IMR-90 (cell line): ENCODE results near the gene PKD1L1. TPM values are rescaled to one million over a fixed set of nuclear protein-coding genes. Genes with fewer than 3 reads are reported as not detected.

Experiments used
- ATAC-seq: fragments of 200-7000 bp; cut with Tn5 transposase; 2 replicates; pipeline ENCODE4 v1.9.1; 2020; ENCODE audit warnings: low read depth, mild to moderate bottlenecking, moderate library complexity
- BruUV-seq: library from RNA; stranded (reverse); fragments of 400-500 nt; replicated peaks from 2 replicates; lab custom pipeline; 2021; lab: Mats Ljungman, UMichigan
- CTCF ChIA-PET: fragments of 300-600 bp; formaldehyde crosslinking; extraction: SDS; loops from one replicate; lab custom pipeline; 2021; ENCODE audit warnings: antibody characterized with exemption; lab: Yijun Ruan, JAX
- POLR2A ChIA-PET: fragments of 300-600 bp; sonication (Branson Sonifier 250); formaldehyde crosslinking; loops from one replicate; lab custom pipeline; 2022; ENCODE audit warnings: antibody characterized with exemption; ENCODE audit not compliant: unreplicated experiment; lab: Charles Lee
- DNase-seq: peaks from one replicate; pipeline ENCODE4 v3.0.0; 2013
- H2AFZ ChIP-seq: replicated peaks from 2 replicates; pipeline ENCODE3; 2013; ENCODE audit warnings: low read length, mild to moderate bottlenecking; ENCODE audit not compliant: poor library complexity
- H2AK5ac ChIP-seq: 2 replicates; pipeline ENCODE4 v1.6.1; 2013; ENCODE audit warnings: low read depth, low read length, inconsistent platforms
- H2AK9ac ChIP-seq: replicated peaks from 2 replicates; pipeline ENCODE3; 2013; ENCODE audit warnings: mild to moderate bottlenecking, low read depth, low read length, moderate library complexity; ENCODE audit not compliant: poor library complexity
- H2BK120ac ChIP-seq: 2 replicates; pipeline ENCODE4 v1.6.1; 2013; ENCODE audit warnings: low read depth, low read length, inconsistent platforms
- H2BK15ac ChIP-seq: 3 replicates; pipeline ENCODE4 v1.6.1; 2013; ENCODE audit warnings: low read depth, low read length, inconsistent platforms
- H2BK20ac ChIP-seq: 2 replicates; pipeline ENCODE4 v1.6.1; 2013; ENCODE audit warnings: low read depth, mild to moderate bottlenecking, inconsistent platforms, low read length, moderate library complexity
- H2BK5ac ChIP-seq: 2 replicates; pipeline ENCODE4 v1.6.1; 2013; ENCODE audit warnings: mild to moderate bottlenecking, low read depth, low read length, inconsistent platforms; ENCODE audit not compliant: poor library complexity, severe bottlenecking
- H3K14ac ChIP-seq: replicated peaks from 2 replicates; pipeline ENCODE4 v1.6.1; 2013; ENCODE audit warnings: low read depth, low read length, inconsistent platforms
- H3K18ac ChIP-seq: 2 replicates; pipeline ENCODE4 v1.6.1; 2013; ENCODE audit warnings: low read depth, low read length, control low read depth
- H3K23ac ChIP-seq: 2 replicates; pipeline ENCODE4 v1.6.1; 2013; ENCODE audit warnings: low read depth, low read length, inconsistent platforms
- H3K27ac ChIP-seq: 2 replicates; pipeline ENCODE4 v1.5.1; 2013; ENCODE audit warnings: mild to moderate bottlenecking, control low read depth, low read length; ENCODE audit not compliant: insufficient read depth
- H3K27me3 ChIP-seq: 2 replicates; pipeline ENCODE4 v1.6.1; 2013; ENCODE audit warnings: low read length; ENCODE audit not compliant: control insufficient read depth, insufficient read depth
- H3K36me3 ChIP-seq: 2 replicates; pipeline ENCODE4 v1.6.1; 2013; ENCODE audit warnings: low read length, mixed read lengths; ENCODE audit not compliant: control insufficient read depth, insufficient read depth
- H3K4ac ChIP-seq: 2 replicates; pipeline ENCODE4 v1.6.1; 2013; ENCODE audit warnings: low read depth, low read length, inconsistent platforms
- H3K4me1 ChIP-seq: 2 replicates; pipeline ENCODE4 v1.6.1; 2013; ENCODE audit warnings: low read length, mixed read lengths; ENCODE audit not compliant: control insufficient read depth, insufficient read depth
- H3K4me2 ChIP-seq: 2 replicates; pipeline ENCODE4 v1.6.1; 2013; ENCODE audit warnings: low read depth, mild to moderate bottlenecking, control low read depth, low read length, moderate library complexity
- H3K4me3 ChIP-seq: 2 replicates; pipeline ENCODE4 v1.5.1; 2013; ENCODE audit warnings: low read depth, mild to moderate bottlenecking, control low read depth, low read length, moderate library complexity; ENCODE audit not compliant: insufficient read depth
- H3K56ac ChIP-seq: 2 replicates; pipeline ENCODE4 v1.6.1; 2013; ENCODE audit warnings: low read length, inconsistent platforms; ENCODE audit not compliant: insufficient read depth; ENCODE audit errors: extremely low read depth
- H3K79me1 ChIP-seq, 2 experiments: 2 replicates each; pipeline ENCODE4 v1.6.1; 2013; ENCODE audit warnings: low read length in 2 of 2, inconsistent platforms in 1 of 2, low read depth in 1 of 2
- H3K9ac ChIP-seq: 2 replicates; pipeline ENCODE4 v1.6.1; 2013; ENCODE audit warnings: low read depth, low read length, control low read depth
- H3K9me1 ChIP-seq: 2 replicates; pipeline ENCODE4 v1.6.1; 2013; ENCODE audit warnings: low read length, inconsistent platforms; ENCODE audit not compliant: insufficient read depth
- H3K9me3 ChIP-seq: 2 replicates; pipeline ENCODE4 v1.6.1; 2013; ENCODE audit warnings: low read length; ENCODE audit not compliant: control insufficient read depth, insufficient read depth
- H4K20me1 ChIP-seq: 2 replicates; pipeline ENCODE4 v1.6.1; 2013; ENCODE audit warnings: low read length, inconsistent platforms; ENCODE audit not compliant: insufficient read depth
- H4K5ac ChIP-seq: 2 replicates; pipeline ENCODE4 v1.6.1; 2013; ENCODE audit warnings: mild to moderate bottlenecking, low read depth, low read length, control low read depth
- H4K8ac ChIP-seq, 2 experiments: 2 replicates each; pipeline ENCODE4 v1.6.1; 2013; ENCODE audit warnings: low read depth in 2 of 2, low read length in 2 of 2, control low read depth in 1 of 2, inconsistent platforms in 1 of 2
- H4K91ac ChIP-seq: 2 replicates; pipeline ENCODE4 v1.6.1; 2013; ENCODE audit warnings: low read depth, low read length, inconsistent platforms; ENCODE audit not compliant: insufficient read depth
- CEBPB ChIP-seq: IDR thresholded peaks from 2 replicates; pipeline ENCODE4 v1.6.1; 2012; ENCODE audit warnings: low read depth, low read length, improper control_type of control experiment
- RFX5 ChIP-seq: IDR thresholded peaks from 2 replicates; pipeline ENCODE4 v1.8.0; 2012; ENCODE audit warnings: low read depth, mild to moderate bottlenecking, low read length, moderate library complexity
- WGBS, 2 experiments: methylation state at CpG; one replicate each; pipeline versions ENCODE4 v1.1.5 to v1.1.7; 2013; ENCODE audit warnings: missing lambda C conversion rate in 2 of 2; ENCODE audit not compliant: insufficient read length in 1 of 2; ENCODE audit errors: extremely low coverage in 2 of 2; 5-methylcytosine and 5-hydroxymethylcytosine counted together
- dilution Hi-C: fragments of 300-500 bp; cut with HindIII; formaldehyde crosslinking; loops from one replicate; pipeline ENCODE4 v1.14.3; 2018; ENCODE audit warnings: low sequenced_read_pairs; ENCODE audit not compliant: unreplicated experiment
- in situ Hi-C: fragments of 300-500 bp; cut with MboI; formaldehyde crosslinking; loops from 3 replicates; pipeline ENCODE4 v1.14.3; 2019; ENCODE audit warnings: low sequenced_read_pairs, inconsistent platforms, mixed read lengths
- intact Hi-C: fragments of 100-400 bp; cut with micrococcal nuclease; formaldehyde crosslinking; loops from 2 replicates; pipeline ENCODE4 v1.10.0; 2022
- polyA plus RNA-seq, 3 experiments: library from polyadenylated mRNA; depleted of rRNA; stranded (reverse); fragments of >200 nt; gene quantifications; 2 replicates each; pipeline ENCODE4 v1.2.3, GENCODE V29; 2012; ENCODE audit warnings: low replicate concordance in 1 of 3
- total RNA-seq: library from RNA; depleted of rRNA; stranded (reverse); fragments of >200 nt; gene quantifications from 2 replicates; pipeline ENCODE4 v1.2.3, GENCODE V29; 2012

PKD1L1 gene
- total and polyA plus RNA-seq, 2 of the 4 experiments (the other 2 are of a cell fraction), result under 0.01 to 0.15 TPM

DNA sequence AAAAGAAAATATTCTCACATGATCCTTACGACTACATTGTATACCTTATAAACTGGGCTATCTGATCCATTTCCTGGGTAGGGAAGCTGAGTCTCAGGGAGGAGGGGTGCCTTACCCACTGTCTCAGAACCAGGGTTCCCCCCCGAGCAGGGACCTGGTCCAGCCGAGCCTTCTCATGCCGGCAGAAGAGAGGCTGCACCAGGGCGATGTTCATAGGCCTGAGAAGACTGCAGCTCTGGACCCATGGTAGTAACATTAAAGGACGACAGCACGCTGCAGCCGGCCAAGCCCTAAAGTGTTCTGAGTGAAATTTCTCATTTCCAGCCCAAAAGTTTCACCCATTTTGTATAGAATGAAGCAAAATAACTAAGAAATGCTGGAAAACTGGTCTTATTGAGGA lies 203.4 kb downstream of the PKD1L1 start:
- Histone ChIP-seq H4K5ac (no peak overlapping the region), H3K9me1 (peaks cover 3% of the 10 kb centered on the region; the same call in 1 of the 2 replicates), H2BK15ac (no peak overlapping the region; the same call in 2 of the 3 replicates), H3K4me2 (no peak overlapping the region), H3K14ac (no peak overlapping the region), H3K4ac (0 out of 2 replicates have a peak overlapping the region, but pooled peaks have one; percentile 13), H2AK5ac (peak overlapping the region; percentile 40; the same call in 1 of the 2 replicates), H4K8ac (peak overlapping the region in 1 of 2 experiments; percentile 39; a peak in 1 of 4 replicates), H3K36me3 (no peaks in the 10 kb centered on the region), H3K9me3 (no peaks in the 10 kb centered on the region), H3K23ac (no peak overlapping the region), H2AK9ac (no peak overlapping the region), H3K79me1 (no peaks in the 10 kb centered on the region), H2AFZ (no peak overlapping the region), H3K4me1 (peaks cover 8% of the 10 kb centered on the region), H4K20me1 (no peaks in the 10 kb centered on the region), H2BK120ac (peak overlapping the region; percentile 17; the same call in 1 of the 2 replicates), H2BK20ac (no peak overlapping the region), H3K9ac (no peak overlapping the region), H3K4me3 (no peak overlapping the region), H2BK5ac (no peak overlapping the region), H3K27me3 (no peaks in the 10 kb centered on the region; the same call in 1 of the 2 replicates), H3K56ac (no peak overlapping the region), H3K27ac (no peak overlapping the region), H4K91ac (no peak overlapping the region), H3K18ac (no peak overlapping the region)
- in situ Hi-C loops (no loop called here), intact Hi-C loops (no loop called here), dilution Hi-C loops (no loop called here)
- TF ChIP-seq RFX5 (no peak), CEBPB (no peak)
- DNase-seq (no peak), ATAC-seq (no peak)
- ChIA-PET CTCF (no interaction called here), POLR2A (no interaction called here)
- BruUV-seq, result no TSS peak
- WGBS, 2 experiments, result no CpG with 5 or more reads among the region's 8 CpGs
